Peyer's patch (tissue), 4 donors: Measurements from ENCODE around the gene OPRD1. TPM values are rescaled to one million over a fixed set of nuclear protein-coding genes. Genes with fewer than 3 reads are reported as not detected.

Source experiments
- DNase-seq, 3 donors: peaks; one replicate each; pipeline ENCODE4 v3.0.0-alpha.2; 2017 to 2019
- H3K27ac ChIP-seq, 4 donors: fragments of 200-600 bp; sonication (generic); one replicate each; pipeline ENCODE4 v1.5.1; 2016 to 2019
- H3K27me3 ChIP-seq, 2 donors: fragments of 200-600 bp; sonication (generic); one replicate each; pipeline ENCODE4 v1.5.1; 2019
- H3K36me3 ChIP-seq, 3 donors: fragments of 200-600 bp; sonication (generic); one replicate each; pipeline ENCODE4 v1.5.1; 2016 to 2019
- H3K4me1 ChIP-seq, 4 donors: fragments of 200-600 bp; sonication (generic); one replicate each; pipeline ENCODE4 v1.5.1; 2016 to 2019
- H3K4me3 ChIP-seq, 4 donors: fragments of 200-600 bp; sonication (generic); 1 replicate in 3 of 4; 2 replicates in 1 of 4; pipeline ENCODE4 v1.5.1; 2016 to 2019; ENCODE audit warnings: mild to moderate bottlenecking in 1 of 4
- H3K9me3 ChIP-seq, 4 donors: fragments of 200-600 bp; sonication (generic); one replicate each; pipeline ENCODE4 v1.5.1; 2016 to 2019; ENCODE audit warnings: mild to moderate bottlenecking in 1 of 4
- POLR2A ChIP-seq, 2 donors: fragments of 450-650 bp; IDR thresholded peaks; one replicate each; pipeline ENCODE4 v1.5.1; 2017; ENCODE audit warnings: antibody characterized with exemption in 2 of 2, mild to moderate bottlenecking in 2 of 2, moderate library complexity in 2 of 2
- total RNA-seq, 4 donors: library from RNA; depleted of rRNA; stranded (reverse); fragments of >200 nt; gene quantifications; one replicate each; pipeline ENCODE4 v1.1.0, GENCODE V29; 2016
- TF ChIP-seq, protein P1 (sequence below), 6 experiments: fragments of 450-650 bp in 4 of 6; fragments of 200-600 bp in 2 of 6; sonication (generic) in 1 of 6; IDR thresholded peaks; one replicate each; pipeline ENCODE4 v1.5.1; 2017 to 2019; ENCODE audit warnings: antibody characterized with exemption in 6 of 6, mild to moderate bottlenecking in 3 of 6, moderate library complexity in 1 of 6

Gene OPRD1
- total RNA-seq, 4 donors from 2014 or later: 0.18 TPM; not detected in 3

DNA sequence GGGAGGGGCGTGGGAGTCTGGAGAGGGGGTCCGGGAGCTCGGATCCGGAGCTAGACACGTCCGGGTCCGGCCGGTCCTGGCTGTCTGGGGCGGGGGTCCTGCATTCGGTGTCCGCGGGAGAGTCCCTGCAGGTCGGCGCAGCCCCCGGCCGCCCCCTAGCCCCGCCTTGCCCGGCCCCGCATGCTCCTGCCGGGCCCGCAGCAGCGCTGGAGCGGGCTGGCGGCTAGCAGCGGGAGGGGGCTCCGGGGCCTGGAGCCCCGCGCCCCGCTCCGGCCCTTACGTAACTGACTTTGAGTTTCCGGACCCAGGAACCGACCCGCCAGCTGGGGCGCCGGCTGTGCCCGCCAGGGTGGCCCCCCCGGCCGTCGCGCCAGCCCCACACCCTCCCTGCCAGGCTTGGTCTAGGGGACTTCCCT lies 75.5 kb downstream of the OPRD1 start:
- Histone ChIP-seq H3K27me3 (no peaks in the 10 kb centered on the region), H3K4me3 (peak overlapping the region; percentile 65 to 95 (median 80)), H3K9me3 (no peaks in the 10 kb centered on the region), H3K27ac (peak overlapping the region; percentile 55 to 86 (median 76)), H3K36me3 (no peaks in the 10 kb centered on the region), H3K4me1 (peaks cover 0 to 38% (median 14%) of the 10 kb centered on the region in 4 donors)
- DNase-seq: peak in 2 of 3 donors; percentile 64 to 82
- TF ChIP-seq, protein P1, sequence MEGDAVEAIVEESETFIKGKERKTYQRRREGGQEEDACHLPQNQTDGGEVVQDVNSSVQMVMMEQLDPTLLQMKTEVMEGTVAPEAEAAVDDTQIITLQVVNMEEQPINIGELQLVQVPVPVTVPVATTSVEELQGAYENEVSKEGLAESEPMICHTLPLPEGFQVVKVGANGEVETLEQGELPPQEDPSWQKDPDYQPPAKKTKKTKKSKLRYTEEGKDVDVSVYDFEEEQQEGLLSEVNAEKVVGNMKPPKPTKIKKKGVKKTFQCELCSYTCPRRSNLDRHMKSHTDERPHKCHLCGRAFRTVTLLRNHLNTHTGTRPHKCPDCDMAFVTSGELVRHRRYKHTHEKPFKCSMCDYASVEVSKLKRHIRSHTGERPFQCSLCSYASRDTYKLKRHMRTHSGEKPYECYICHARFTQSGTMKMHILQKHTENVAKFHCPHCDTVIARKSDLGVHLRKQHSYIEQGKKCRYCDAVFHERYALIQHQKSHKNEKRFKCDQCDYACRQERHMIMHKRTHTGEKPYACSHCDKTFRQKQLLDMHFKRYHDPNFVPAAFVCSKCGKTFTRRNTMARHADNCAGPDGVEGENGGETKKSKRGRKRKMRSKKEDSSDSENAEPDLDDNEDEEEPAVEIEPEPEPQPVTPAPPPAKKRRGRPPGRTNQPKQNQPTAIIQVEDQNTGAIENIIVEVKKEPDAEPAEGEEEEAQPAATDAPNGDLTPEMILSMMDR (IDR thresholded peaks at IDR 0.05): no peak
- no peak for TF ChIP-seq POLR2A (IDR thresholded peaks at IDR 0.05)

DNA sequence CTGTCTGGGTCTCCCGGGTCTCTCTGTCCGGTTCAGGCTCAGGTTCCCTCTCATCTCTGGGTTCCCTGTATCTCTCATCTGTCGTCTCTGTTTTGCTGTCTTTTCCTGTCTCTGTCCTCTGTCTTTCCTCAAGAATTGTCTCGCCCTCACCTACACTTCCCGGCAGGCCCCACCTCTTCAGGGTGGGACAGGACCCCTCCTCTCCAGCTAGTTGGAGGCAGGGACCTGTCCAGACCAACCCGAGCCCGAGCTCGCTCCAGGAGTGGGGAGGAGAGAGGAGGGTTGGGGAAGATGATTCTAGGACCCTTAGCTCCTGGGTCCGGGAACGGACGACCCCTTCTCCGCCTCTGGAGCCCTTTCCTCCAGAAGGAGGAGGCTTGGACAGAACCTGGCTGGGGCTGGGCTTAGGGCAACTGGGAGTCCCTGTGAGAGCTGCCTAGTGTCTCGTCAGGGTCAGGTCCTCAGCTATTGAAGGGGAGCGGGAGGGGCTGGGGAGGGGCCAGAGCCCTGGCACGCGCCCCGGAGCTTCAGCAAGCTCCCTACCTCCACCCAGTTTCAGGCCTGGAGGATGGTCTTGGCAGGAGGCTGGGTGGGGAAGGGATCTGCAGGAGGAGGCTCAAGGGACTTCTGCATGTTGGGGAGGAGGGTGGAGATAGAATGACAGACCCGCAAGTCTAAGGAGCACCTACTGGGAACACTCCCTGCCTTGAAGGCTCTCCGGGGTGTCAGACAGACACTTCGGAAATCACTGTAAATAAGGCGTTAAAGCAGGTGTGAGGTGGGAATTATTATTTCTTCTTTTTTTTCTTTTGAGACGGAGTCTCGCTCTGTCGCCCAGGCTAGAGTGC lies 76.1 kb downstream of the OPRD1 start:
- H3K9me3 ChIP-seq: no peaks in the 10 kb centered on the region
- H3K4me1 ChIP-seq: peaks cover 0 to 38% (median 14%) of the 10 kb centered on the region in 4 donors
- DNase-seq: peak in 1 of 3 donors; percentile 54
- TF ChIP-seq POLR2A (IDR thresholded peaks at IDR 0.05): no peak
- TF ChIP-seq, protein P1 (IDR thresholded peaks at IDR 0.05): no peak
- H3K27me3 ChIP-seq: no peaks in the 10 kb centered on the region
- peak overlapping the region; percentile 65 to 95 (median 80) for H3K4me3 ChIP-seq
- H3K27ac ChIP-seq: peak overlapping the region in 3 of 4 donors; percentile 70 to 86 (median 81)
- H3K36me3 ChIP-seq: no peaks in the 10 kb centered on the region

DNA sequence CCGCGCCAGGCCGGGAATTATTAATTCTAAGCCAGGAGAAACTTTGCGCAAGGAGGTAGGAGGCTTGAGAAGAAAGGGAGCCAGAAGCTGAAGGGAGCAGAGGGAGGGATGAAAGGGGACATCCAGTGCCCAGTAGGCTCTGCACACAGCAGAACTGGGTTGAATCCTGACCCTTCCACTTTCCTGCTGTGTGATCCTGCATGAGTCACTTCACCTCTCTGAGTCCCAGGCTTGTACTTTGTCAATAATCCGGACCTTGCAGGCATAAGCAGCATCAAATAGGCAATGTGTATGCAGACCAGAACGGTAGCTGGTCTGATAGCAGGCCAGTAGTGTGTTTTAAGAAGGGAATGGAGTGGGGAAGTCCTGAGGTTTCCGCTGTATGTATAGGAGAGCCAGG lies 76.9 kb downstream of the OPRD1 start:
- TF ChIP-seq POLR2A (IDR thresholded peaks at IDR 0.05): no peak
- TF ChIP-seq, protein P1 (IDR thresholded peaks at IDR 0.05): no peak
- H3K36me3 ChIP-seq: peaks cover 0 to 4% (median 0%) of the 10 kb centered on the region in 3 donors
- H3K4me3 ChIP-seq: no peak overlapping the region
- no peaks in the 10 kb centered on the region for H3K27me3 ChIP-seq
- H3K27ac ChIP-seq: no peak overlapping the region
- DNase-seq: no peak
- H3K4me1 ChIP-seq: peaks cover 0 to 38% (median 14%) of the 10 kb centered on the region in 4 donors
- no peaks in the 10 kb centered on the region for H3K9me3 ChIP-seq

DNA sequence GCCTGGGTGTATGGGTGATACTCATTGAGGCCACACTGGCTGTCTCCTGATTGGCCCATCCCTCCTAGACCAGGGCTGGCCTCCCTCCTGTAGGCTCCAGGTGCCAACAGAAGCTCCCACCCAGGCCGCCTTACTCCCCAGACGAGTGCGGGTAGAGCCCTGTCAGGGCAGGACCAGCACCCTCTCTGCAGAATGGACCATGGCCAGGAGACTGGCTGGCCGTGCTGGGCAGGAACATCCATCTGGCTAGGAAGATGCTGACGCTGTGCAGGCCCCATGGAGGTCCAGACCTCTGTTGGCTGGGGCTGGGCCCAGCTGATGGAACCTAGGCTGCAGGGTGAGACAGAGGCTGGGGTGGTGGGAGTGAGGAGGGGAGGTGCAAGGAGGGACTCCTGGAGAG lies 77.4 kb downstream of the OPRD1 start:
- H3K9me3 ChIP-seq: no peaks in the 10 kb centered on the region
- DNase-seq: no peak
- no peak overlapping the region for H3K27ac ChIP-seq
- peaks cover 0 to 34% (median 14%) of the 10 kb centered on the region in 4 donors for H3K4me1 ChIP-seq
- TF ChIP-seq POLR2A (IDR thresholded peaks at IDR 0.05): no peak
- H3K36me3 ChIP-seq: peaks cover 0 to 8% (median 0%) of the 10 kb centered on the region in 3 donors
- H3K27me3 ChIP-seq: no peaks in the 10 kb centered on the region
- H3K4me3 ChIP-seq: no peak overlapping the region

DNA sequence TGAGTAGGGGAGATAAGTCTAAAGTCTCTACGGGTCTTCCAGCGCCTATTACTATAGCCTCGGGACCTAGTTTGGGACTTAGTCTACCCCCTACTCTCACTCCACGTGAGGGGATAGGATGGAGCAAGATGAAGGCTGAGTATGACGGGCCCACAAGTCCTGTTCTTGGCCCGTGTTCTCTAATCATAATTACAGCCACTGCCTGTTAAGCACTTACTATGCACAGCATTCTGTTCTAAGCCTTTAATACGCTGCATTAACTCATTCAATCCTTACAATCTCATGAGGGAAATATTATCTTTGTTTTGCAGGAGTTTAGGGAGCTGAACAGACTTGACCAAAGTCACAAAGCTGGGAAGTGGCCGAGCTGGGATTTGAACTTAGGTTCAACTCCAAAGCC lies 78.5 kb downstream of the OPRD1 start:
- no peaks in the 10 kb centered on the region for H3K27me3 ChIP-seq
- TF ChIP-seq, protein P1 (IDR thresholded peaks at IDR 0.05): no peak
- no peak for TF ChIP-seq POLR2A (IDR thresholded peaks at IDR 0.05)
- peaks cover 0 to 23% (median 7%) of the 10 kb centered on the region in 4 donors for H3K4me1 ChIP-seq
- peaks cover 0 to 8% (median 0%) of the 10 kb centered on the region in 3 donors for H3K36me3 ChIP-seq
- H3K4me3 ChIP-seq: no peak overlapping the region
- no peak overlapping the region for H3K27ac ChIP-seq
- DNase-seq: no peak
- no peaks in the 10 kb centered on the region for H3K9me3 ChIP-seq

DNA sequence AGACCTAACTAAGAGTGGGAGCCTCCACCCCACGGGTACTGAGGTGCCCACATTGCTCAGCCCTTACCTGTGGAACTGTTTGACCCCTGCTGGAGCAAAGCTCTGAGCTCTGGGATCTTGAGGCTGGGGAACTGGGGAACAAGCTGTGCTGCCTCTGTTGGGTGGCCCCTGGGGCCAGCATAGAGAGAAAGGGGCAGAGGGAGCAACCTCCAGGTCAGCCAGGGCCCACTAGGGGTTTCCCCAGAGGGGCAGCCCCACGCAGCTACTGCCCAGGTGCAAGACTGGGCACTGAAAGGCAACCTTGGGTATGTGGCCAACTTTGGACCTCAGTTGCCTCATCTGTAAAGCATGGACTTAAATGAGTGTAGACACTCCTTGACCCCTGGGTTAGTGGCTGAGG lies 78.9 kb downstream of the OPRD1 start:
- Histone ChIP-seq H3K27ac (no peak overlapping the region), H3K36me3 (peaks cover 0 to 8% (median 0%) of the 10 kb centered on the region in 3 donors), H3K9me3 (no peaks in the 10 kb centered on the region), H3K4me3 (no peak overlapping the region), H3K27me3 (no peaks in the 10 kb centered on the region), H3K4me1 (peaks cover 0 to 19% (median 4%) of the 10 kb centered on the region in 4 donors)
- TF ChIP-seq, protein P1 (IDR thresholded peaks at IDR 0.05): no peak
- no peak for TF ChIP-seq POLR2A (IDR thresholded peaks at IDR 0.05)
- DNase-seq: no peak
